ENCODE measurements around the gene ZNF662.
A peak's percentile ranks its signal among the peaks of the same experiment; 100 is the strongest.

Gene ZNF662

GRCh38 chr3:42942693-42943092 lies 36.8 kb downstream of the ZNF662 start:
- no peak for DNase-seq

GRCh38 chr3:42946050-42946449 lies 40.1 kb downstream of the ZNF662 start:
- no peak for DNase-seq

GRCh38 chr3:42957573-42957972 lies 51.6 kb downstream of the ZNF662 start:
- DNase-seq: no peak

GRCh38 chr3:42960282-42960681 lies 54.3 kb downstream of the ZNF662 start:
- DNase-seq: peak; percentile 43

GRCh38 chr3:42960786-42961185 lies 54.8 kb downstream of the ZNF662 start:
- DNase-seq: no peak

- DNase-seq: peak; percentile 74
Measured at GRCh38 chr3:42961633-42962032, 55.7 kb downstream of the ZNF662 start.

GRCh38 chr3:42963269-42963668 lies 57.3 kb downstream of the ZNF662 start:
- no peak for DNase-seq

GRCh38 chr3:42964266-42964665 lies 58.3 kb downstream of the ZNF662 start:
- no peak for DNase-seq

Data from hematopoietic multipotent progenitor cell treated with erythropoietin and hydrocortisone succinate and interleukin-3 and kit ligand, for 4 days (in vitro differentiated cells).